KOPT-K1 (cell line): Measurements from ENCODE around the gene LSS.
"Not testable (repeated sequence)": the region's sequence is repeated elsewhere in the genome, so short reads cannot be mapped to it uniquely, and the experiment has no call there.

Experiments used
- H3K27ac ChIP-seq: fragments of 200-600 bp; sonication (generic); 2 replicates; pipeline ENCODE4 v1.5.1; 2016; ENCODE audit warnings: antibody characterized with exemption, mild to moderate bottlenecking, low read depth, low read length; ENCODE audit not compliant: poor library complexity, severe bottlenecking
- H3K36me3 ChIP-seq: fragments of 200-600 bp; sonication (generic); 2 replicates; pipeline ENCODE4 v1.5.1; 2017; ENCODE audit warnings: antibody characterized with exemption, mild to moderate bottlenecking, low read length, moderate library complexity; ENCODE audit not compliant: insufficient read depth
- H3K9me3 ChIP-seq: fragments of 200-600 bp; sonication (generic); 2 replicates; pipeline ENCODE4 v1.5.1; 2017; ENCODE audit warnings: antibody characterized with exemption, low read length, mild to moderate bottlenecking; ENCODE audit not compliant: insufficient read depth, poor library complexity, severe bottlenecking

Gene LSS

GRCh38 chr21:46252840-46253239 lies 24.3 kb upstream of the LSS start:
- Histone ChIP-seq H3K36me3 (peaks cover 94% of the 10 kb centered on the region), H3K9me3 (no peaks in the 10 kb centered on the region), H3K27ac (no peak overlapping the region)

- Histone ChIP-seq H3K36me3 (peaks cover 97% of the 10 kb centered on the region), H3K9me3 (no peaks in the 10 kb centered on the region), H3K27ac (peak overlapping the region; percentile 14)
These were observed 21.7 kb upstream of the LSS start for GRCh38 chr21:46250146-46250725.

GRCh38 chr21:46248827-46249226 lies 20.3 kb upstream of the LSS start:
- Histone ChIP-seq H3K36me3 (peaks cover 97% of the 10 kb centered on the region), H3K27ac (no peak overlapping the region), H3K9me3 (no peaks in the 10 kb centered on the region)

GRCh38 chr21:46248422-46248782 lies 19.8 kb upstream of the LSS start:
- Histone ChIP-seq H3K27ac (no peak overlapping the region), H3K36me3 (peaks cover 97% of the 10 kb centered on the region), H3K9me3 (no peaks in the 10 kb centered on the region)

- H3K36me3 ChIP-seq, result peaks cover 97% of the 10 kb centered on the region
- H3K9me3 ChIP-seq, result no peaks in the 10 kb centered on the region
- H3K27ac ChIP-seq, result no peak overlapping the region
These were observed 19.3 kb upstream of the LSS start for GRCh38 chr21:46247699-46248421.

- Histone ChIP-seq H3K9me3 (no peaks in the 10 kb centered on the region), H3K36me3 (peaks cover 97% of the 10 kb centered on the region), H3K27ac (no peak overlapping the region)
These were observed 17.8 kb upstream of the LSS start for GRCh38 chr21:46246345-46246744.

GRCh38 chr21:46245213-46245915 lies 16.8 kb upstream of the LSS start:
- Histone ChIP-seq H3K27ac (no peak overlapping the region), H3K9me3 (no peaks in the 10 kb centered on the region), H3K36me3 (peaks cover 97% of the 10 kb centered on the region)

GRCh38 chr21:46244602-46245001 lies 16.0 kb upstream of the LSS start:
- peaks cover 97% of the 10 kb centered on the region for H3K36me3 ChIP-seq
- no peak overlapping the region for H3K27ac ChIP-seq
- no peaks in the 10 kb centered on the region for H3K9me3 ChIP-seq

GRCh38 chr21:46243960-46244361 lies 15.4 kb upstream of the LSS start:
- Histone ChIP-seq H3K27ac (no peak overlapping the region), H3K9me3 (no peaks in the 10 kb centered on the region), H3K36me3 (peaks cover 97% of the 10 kb centered on the region)

- peaks cover 96% of the 10 kb centered on the region for H3K36me3 ChIP-seq
These were observed 14.8 kb upstream of the LSS start for GRCh38 chr21:46243325-46243724.

GRCh38 chr21:46241577-46241976 lies 13.0 kb upstream of the LSS start:
- H3K9me3 ChIP-seq, H3K27ac ChIP-seq: not testable (repeated sequence)
- peaks cover 84% of the 10 kb centered on the region for H3K36me3 ChIP-seq

More at GRCh38 chr21:46243325-46243724, 14.8 kb upstream of the LSS start:
- no peak overlapping the region for H3K27ac ChIP-seq
- no peaks in the 10 kb centered on the region for H3K9me3 ChIP-seq

GRCh38 chr21:46239817-46240325 lies 11.3 kb upstream of the LSS start:
- peaks cover 84% of the 10 kb centered on the region for H3K36me3 ChIP-seq
- H3K9me3 ChIP-seq, result no peaks in the 10 kb centered on the region
- H3K27ac ChIP-seq, result no peak overlapping the region

GRCh38 chr21:46237474-46237873 lies 8.9 kb upstream of the LSS start:
- Histone ChIP-seq H3K27ac (no peak overlapping the region), H3K9me3 (no peaks in the 10 kb centered on the region), H3K36me3 (peaks cover 82% of the 10 kb centered on the region)

- H3K36me3 ChIP-seq, result peaks cover 76% of the 10 kb centered on the region
These were observed 5.9 kb upstream of the LSS start for GRCh38 chr21:46234436-46234950.

GRCh38 chr21:46229923-46230260 lies 1.3 kb upstream of the LSS start:
- peak overlapping the region; percentile 71 for H3K27ac ChIP-seq
- H3K36me3 ChIP-seq, result peaks cover 56% of the 10 kb centered on the region

More at GRCh38 chr21:46234436-46234950, 5.9 kb upstream of the LSS start:
- Histone ChIP-seq H3K9me3 (no peaks in the 10 kb centered on the region), H3K27ac (peak overlapping the region; percentile 20)

More at GRCh38 chr21:46229923-46230260, 1.3 kb upstream of the LSS start:
- H3K9me3 ChIP-seq, result no peaks in the 10 kb centered on the region
